Right kidney (tissue), 1 donor: Measurements from ENCODE around the gene AIP.

ENCODE experiments used
- DNase-seq: peaks from one replicate; pipeline ENCODE4 v3.0.0-alpha.2; 2016

AIP gene

DNA sequence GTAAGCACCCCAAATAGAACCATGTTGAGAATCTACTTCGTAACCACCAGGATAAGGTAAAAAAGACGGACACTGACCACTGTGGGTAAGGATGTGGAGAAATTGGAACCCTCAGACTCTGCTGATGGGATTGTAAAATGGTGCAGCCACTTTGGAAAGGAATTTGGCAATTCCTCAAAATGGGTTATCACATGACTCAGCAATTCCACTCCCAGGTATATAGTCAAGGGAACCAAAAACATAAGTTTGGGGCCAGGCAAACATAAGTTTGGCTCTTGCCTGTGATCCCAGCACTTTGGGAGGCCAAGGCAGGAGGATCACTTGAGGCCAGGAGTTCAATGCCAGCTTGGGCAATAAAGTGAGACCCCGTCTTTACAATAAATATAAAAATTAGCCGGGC lies 45.5 kb downstream of the AIP start:
- no peak for DNase-seq

GRCh38 chr11:67530282-67530592 lies 47.4 kb downstream of the AIP start:
- DNase-seq = no peak

GRCh38 chr11:67532889-67533288 lies 50.1 kb downstream of the AIP start:
- no peak for DNase-seq

- no peak for DNase-seq
These were observed 51.3 kb downstream of the AIP start for GRCh38 chr11:67534070-67534679.

DNA sequence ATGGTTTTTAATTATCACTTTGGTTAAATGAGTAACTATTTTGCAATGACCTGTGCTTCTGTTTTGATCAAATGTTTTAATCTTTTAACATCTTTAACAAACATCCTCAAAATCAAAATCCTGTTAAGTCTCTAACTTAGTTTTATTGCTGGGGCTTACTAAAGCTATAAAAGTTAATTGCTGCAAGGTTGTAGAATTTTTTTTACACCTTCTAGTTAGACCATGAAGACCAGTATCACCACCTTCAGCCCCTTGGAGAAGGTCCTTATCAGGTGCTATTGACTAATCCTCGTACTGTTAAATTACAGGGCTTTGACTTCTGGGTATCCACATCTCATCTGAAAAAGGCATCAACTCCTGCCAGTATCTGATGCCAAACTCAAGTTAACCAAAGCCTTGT lies 52.7 kb downstream of the AIP start:
- no peak for DNase-seq

DNA sequence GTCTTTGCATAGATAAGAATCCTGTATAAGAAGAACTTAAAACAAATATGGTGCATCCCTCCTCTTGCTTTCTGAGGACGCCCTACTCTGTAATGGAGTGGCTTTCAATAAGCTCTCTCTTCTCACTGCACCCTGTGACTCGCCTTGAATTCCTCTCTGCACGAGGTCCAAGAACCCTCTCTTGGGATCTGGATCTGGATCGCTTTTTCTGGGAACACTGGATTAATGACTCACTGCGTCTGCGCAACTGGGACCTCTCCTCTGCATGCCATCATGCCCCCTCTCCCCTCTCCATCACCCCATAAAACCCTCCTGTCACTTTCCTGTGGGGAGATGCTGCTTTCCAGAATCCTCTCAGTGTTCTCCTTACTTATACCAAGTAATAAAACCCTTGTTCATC lies 55.5 kb downstream of the AIP start:
- no peak for DNase-seq

DNA sequence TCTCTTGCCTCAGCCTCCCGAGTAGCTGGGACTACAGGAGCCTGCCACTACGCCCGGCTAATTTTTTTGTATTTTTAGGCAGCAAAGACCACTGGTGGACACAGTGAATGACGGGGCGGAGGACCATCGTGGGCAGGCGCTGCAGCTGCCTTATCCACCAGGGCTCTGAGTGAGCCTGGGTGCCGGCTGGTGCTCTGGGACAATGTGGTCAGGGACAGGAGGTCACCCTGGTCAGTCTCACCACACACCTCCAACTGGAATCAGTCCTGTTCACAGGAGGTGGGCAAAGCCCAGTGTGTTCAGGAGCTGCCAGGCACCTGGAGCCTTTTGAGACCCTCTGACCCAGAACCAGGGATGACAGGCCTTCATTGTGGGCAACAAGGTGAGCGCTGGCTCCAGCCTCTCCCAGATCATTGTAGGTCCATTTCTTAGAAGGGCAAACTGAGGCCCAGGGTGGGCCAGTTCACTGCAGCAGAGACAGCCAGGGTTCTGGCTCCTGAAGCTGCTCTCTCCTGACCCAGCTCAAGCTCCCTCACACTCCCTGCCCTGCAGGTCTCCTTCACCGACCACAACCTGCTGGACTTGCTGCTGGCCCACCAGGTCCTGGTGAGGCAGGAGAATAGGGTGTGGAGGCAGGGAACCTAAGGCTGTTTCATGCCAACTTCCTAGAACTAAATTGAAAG lies 56.1 kb downstream of the AIP start:
- no peak for DNase-seq

- no peak for DNase-seq
These were observed 56.7 kb downstream of the AIP start for GRCh38 chr11:67539550-67539949.
